T-helper 1 cell treated with Interleukin-12 subunit alpha and Interleukin-12 subunit beta and Interleukin-4 antibody, amounts not matched to agents 30 μg/mL and 1 μg/mL, for 36 hours (primary cell): ENCODE data around the gene ANK3.

Experiments
- H3K27ac Mint-ChIP-seq: one replicate; pipeline ENCODE4 v1.8.0; 2021; ENCODE audit warnings: mild to moderate bottlenecking, mixed read lengths
- H3K27me3 Mint-ChIP-seq: one replicate; pipeline ENCODE4 v1.8.0; 2021; ENCODE audit warnings: low read depth, mixed read lengths
- H3K36me3 Mint-ChIP-seq: one replicate; pipeline ENCODE4 v1.8.0; 2021; ENCODE audit warnings: low read depth, mixed read lengths
- H3K4me1 Mint-ChIP-seq: one replicate; pipeline ENCODE4 v1.8.0; 2021; ENCODE audit warnings: low read depth, mixed read lengths
- H3K4me3 Mint-ChIP-seq: one replicate; pipeline ENCODE4 v1.8.0; 2021; ENCODE audit warnings: mild to moderate bottlenecking, moderate library complexity, mixed read lengths
- H3K9me3 Mint-ChIP-seq: one replicate; pipeline ENCODE4 v1.8.0; 2021; ENCODE audit warnings: mixed read lengths

Gene ANK3

GRCh38 chr10:60288256-60288655, 101.4 kb downstream of the ANK3 start:
- Mint-ChIP-seq H3K9me3 (no peaks in the 10 kb centered on the region), H3K27ac (no peak overlapping the region), H3K36me3 (no peaks in the 10 kb centered on the region), H3K4me1 (peaks cover 13% of the 10 kb centered on the region), H3K27me3 (no peaks in the 10 kb centered on the region), H3K4me3 (no peak overlapping the region)

GRCh38 chr10:60286559-60286958, 103.1 kb downstream of the ANK3 start:
- Mint-ChIP-seq H3K36me3 (no peaks in the 10 kb centered on the region), H3K4me1 (peaks cover 11% of the 10 kb centered on the region), H3K27me3 (no peaks in the 10 kb centered on the region), H3K27ac (no peak overlapping the region), H3K9me3 (no peaks in the 10 kb centered on the region), H3K4me3 (no peak overlapping the region)

- no peak overlapping the region for H3K27ac Mint-ChIP-seq
- peaks cover 10% of the 10 kb centered on the region for H3K4me1 Mint-ChIP-seq
- no peaks in the 10 kb centered on the region for H3K9me3 Mint-ChIP-seq
These were observed 106.3 kb downstream of the ANK3 start for GRCh38 chr10:60283397-60283796.

GRCh38 chr10:60282771-60283353, 106.8 kb downstream of the ANK3 start:
- Mint-ChIP-seq H3K36me3 (peaks cover 6% of the 10 kb centered on the region), H3K27ac (no peak overlapping the region), H3K27me3 (no peaks in the 10 kb centered on the region), H3K9me3 (no peaks in the 10 kb centered on the region), H3K4me3 (no peak overlapping the region), H3K4me1 (peaks cover 7% of the 10 kb centered on the region)

More at GRCh38 chr10:60283397-60283796, 106.3 kb downstream of the ANK3 start:
- H3K27me3 Mint-ChIP-seq, result no peaks in the 10 kb centered on the region
- H3K36me3 Mint-ChIP-seq, result peaks cover 6% of the 10 kb centered on the region
- H3K4me3 Mint-ChIP-seq, result no peak overlapping the region

- Mint-ChIP-seq H3K9me3 (no peaks in the 10 kb centered on the region), H3K4me1 (peaks cover 7% of the 10 kb centered on the region)
These were observed 107.8 kb downstream of the ANK3 start for GRCh38 chr10:60281792-60282353.

GRCh38 chr10:60281331-60281730, 108.3 kb downstream of the ANK3 start:
- H3K9me3 Mint-ChIP-seq, result no peaks in the 10 kb centered on the region
- no peaks in the 10 kb centered on the region for H3K27me3 Mint-ChIP-seq
- no peak overlapping the region for H3K27ac Mint-ChIP-seq
- peaks cover 14% of the 10 kb centered on the region for H3K36me3 Mint-ChIP-seq
- H3K4me1 Mint-ChIP-seq, result peaks cover 7% of the 10 kb centered on the region
- H3K4me3 Mint-ChIP-seq, result no peak overlapping the region

More at GRCh38 chr10:60281792-60282353, 107.8 kb downstream of the ANK3 start:
- Mint-ChIP-seq H3K4me3 (no peak overlapping the region), H3K36me3 (peaks cover 12% of the 10 kb centered on the region), H3K27ac (no peak overlapping the region), H3K27me3 (no peaks in the 10 kb centered on the region)

- Mint-ChIP-seq H3K27me3 (no peaks in the 10 kb centered on the region), H3K27ac (no peak overlapping the region), H3K36me3 (peaks cover 14% of the 10 kb centered on the region), H3K4me3 (no peak overlapping the region), H3K4me1 (peaks cover 6% of the 10 kb centered on the region), H3K9me3 (no peaks in the 10 kb centered on the region)
These were observed 109.2 kb downstream of the ANK3 start for GRCh38 chr10:60280475-60280874.

- Mint-ChIP-seq H3K27me3 (no peaks in the 10 kb centered on the region), H3K9me3 (peaks cover 4% of the 10 kb centered on the region), H3K27ac (no peak overlapping the region), H3K36me3 (peaks cover 24% of the 10 kb centered on the region), H3K4me3 (no peak overlapping the region), H3K4me1 (peaks cover 3% of the 10 kb centered on the region)
These were observed 112.0 kb downstream of the ANK3 start for GRCh38 chr10:60277656-60278055.

GRCh38 chr10:60276232-60276631, 113.4 kb downstream of the ANK3 start:
- peaks cover 27% of the 10 kb centered on the region for H3K36me3 Mint-ChIP-seq
- peaks cover 2% of the 10 kb centered on the region for H3K4me1 Mint-ChIP-seq
- no peak overlapping the region for H3K27ac Mint-ChIP-seq

GRCh38 chr10:60271319-60272040, 118.2 kb downstream of the ANK3 start:
- no peak overlapping the region for H3K27ac Mint-ChIP-seq

More at GRCh38 chr10:60276232-60276631, 113.4 kb downstream of the ANK3 start:
- Mint-ChIP-seq H3K27me3 (no peaks in the 10 kb centered on the region), H3K4me3 (no peak overlapping the region), H3K9me3 (peaks cover 4% of the 10 kb centered on the region)

GRCh38 chr10:60270426-60270825, 119.2 kb downstream of the ANK3 start:
- Mint-ChIP-seq H3K27ac (no peak overlapping the region), H3K9me3 (peaks cover 4% of the 10 kb centered on the region), H3K36me3 (peaks cover 13% of the 10 kb centered on the region), H3K4me1 (peaks cover 6% of the 10 kb centered on the region), H3K4me3 (no peak overlapping the region), H3K27me3 (no peaks in the 10 kb centered on the region)

More at GRCh38 chr10:60271319-60272040, 118.2 kb downstream of the ANK3 start:
- Mint-ChIP-seq H3K9me3 (peaks cover 4% of the 10 kb centered on the region), H3K4me1 (peaks cover 2% of the 10 kb centered on the region), H3K27me3 (no peaks in the 10 kb centered on the region), H3K36me3 (peaks cover 13% of the 10 kb centered on the region), H3K4me3 (no peak overlapping the region)

- H3K27me3 Mint-ChIP-seq, result no peaks in the 10 kb centered on the region
- H3K27ac Mint-ChIP-seq, result no peak overlapping the region
- no peaks in the 10 kb centered on the region for H3K9me3 Mint-ChIP-seq
- peaks cover 6% of the 10 kb centered on the region for H3K4me1 Mint-ChIP-seq
- peaks cover 16% of the 10 kb centered on the region for H3K36me3 Mint-ChIP-seq
- H3K4me3 Mint-ChIP-seq, result no peak overlapping the region
These were observed 121.9 kb downstream of the ANK3 start for GRCh38 chr10:60267802-60268201.

GRCh38 chr10:60266513-60266912, 123.2 kb downstream of the ANK3 start:
- Mint-ChIP-seq H3K4me1 (peaks cover 6% of the 10 kb centered on the region), H3K4me3 (no peak overlapping the region), H3K9me3 (no peaks in the 10 kb centered on the region), H3K27ac (no peak overlapping the region), H3K27me3 (no peaks in the 10 kb centered on the region), H3K36me3 (peaks cover 17% of the 10 kb centered on the region)

- Mint-ChIP-seq H3K36me3 (peaks cover 25% of the 10 kb centered on the region), H3K4me3 (no peak overlapping the region), H3K27me3 (no peaks in the 10 kb centered on the region), H3K4me1 (peaks cover 15% of the 10 kb centered on the region), H3K27ac (no peak overlapping the region), H3K9me3 (no peaks in the 10 kb centered on the region)
These were observed 127.0 kb downstream of the ANK3 start for GRCh38 chr10:60262647-60263126.

- H3K9me3 Mint-ChIP-seq, result no peaks in the 10 kb centered on the region
- no peak overlapping the region for H3K4me3 Mint-ChIP-seq
- peaks cover 25% of the 10 kb centered on the region for H3K36me3 Mint-ChIP-seq
- H3K27me3 Mint-ChIP-seq, result no peaks in the 10 kb centered on the region
- peaks cover 11% of the 10 kb centered on the region for H3K4me1 Mint-ChIP-seq
- peak overlapping the region; percentile 27 for H3K27ac Mint-ChIP-seq
These were observed 129.4 kb downstream of the ANK3 start for GRCh38 chr10:60260321-60260720.
